Neural cell (in vitro differentiated cells): Measurements from ENCODE around the gene BTBD9. TPM values are rescaled to one million over a fixed set of nuclear protein-coding genes. Genes with fewer than 3 reads are reported as not detected.

Experiments used
- H2AFZ ChIP-seq: fragments of 200-600, 300-800 bp; sonication (generic), shearing (Covaris generic); 2 replicates; pipeline ENCODE4 v1.6.0; 2014; ENCODE audit warnings: low read depth, mild to moderate bottlenecking, antibody characterized with exemption, low read length, moderate library complexity
- H3F3A ChIP-seq: fragments of 200-600 bp; shearing (Covaris generic); 2 replicates; pipeline ENCODE4 v1.6.1; 2016; ENCODE audit warnings: mild to moderate bottlenecking, moderate library complexity, mixed read lengths, antibody characterized with exemption, low read length; ENCODE audit not compliant: insufficient read depth, poor library complexity, severe bottlenecking
- H3K27ac ChIP-seq: fragments of 200-600, 300-800 bp; sonication (generic), shearing (Covaris generic); 2 replicates; pipeline ENCODE4 v1.5.1; 2014; ENCODE audit warnings: mild to moderate bottlenecking, low read length, moderate library complexity
- H3K27me3 ChIP-seq: fragments of 300-800, 200-600 bp; sonication (generic), shearing (Covaris generic); 2 replicates; pipeline ENCODE4 v1.6.0; 2014; ENCODE audit warnings: mild to moderate bottlenecking, low read depth, low read length, moderate library complexity; ENCODE audit not compliant: insufficient read depth
- H3K36me3 ChIP-seq: fragments of 300-800, 200-600 bp; sonication (generic), shearing (Covaris generic); 2 replicates; pipeline ENCODE4 v1.5.1; 2014; ENCODE audit warnings: mild to moderate bottlenecking, antibody characterized with exemption, low read length, moderate library complexity; ENCODE audit not compliant: insufficient read depth
- H3K4me2 ChIP-seq: fragments of 300-800, 200-600 bp; sonication (generic), shearing (Covaris generic); 2 replicates; pipeline ENCODE4 v1.6.0; 2014; ENCODE audit warnings: mild to moderate bottlenecking, low read length
- H3K4me3 ChIP-seq: fragments of 300-800, 200-600 bp; sonication (generic), shearing (Covaris generic); 2 replicates; pipeline ENCODE4 v1.5.1; 2014; ENCODE audit warnings: mild to moderate bottlenecking, low read length, moderate library complexity
- H3K79me2 ChIP-seq: fragments of 200-600 bp; shearing (Covaris generic); replicated peaks from 2 replicates; pipeline ENCODE4 v1.6.0; 2014; ENCODE audit warnings: mild to moderate bottlenecking, low read length, moderate library complexity; ENCODE audit not compliant: insufficient read depth
- H3K9ac ChIP-seq: fragments of 300-800, 200-600 bp; sonication (generic), shearing (Covaris generic); 2 replicates; pipeline ENCODE4 v1.6.1; 2016; ENCODE audit warnings: mild to moderate bottlenecking, low read length, mixed read lengths
- H3K9me2 ChIP-seq: fragments of 200-600 bp; shearing (Covaris generic); 2 replicates; pipeline ENCODE4 v1.6.1; 2016; ENCODE audit warnings: mild to moderate bottlenecking, low read length, mixed read lengths; ENCODE audit not compliant: insufficient read depth
- H3K9me3 ChIP-seq: fragments of 200-600, 300-800 bp; sonication (generic), shearing (Covaris generic); 2 replicates; pipeline ENCODE4 v1.6.1; 2016; ENCODE audit warnings: mild to moderate bottlenecking, mixed run types, low read length, moderate library complexity, mixed read lengths
- H4K20me1 ChIP-seq: fragments of 200-600 bp; shearing (Covaris generic); 2 replicates; pipeline ENCODE4 v1.6.1; 2016; ENCODE audit warnings: mild to moderate bottlenecking, mixed run types; ENCODE audit not compliant: insufficient read depth
- CTCF ChIP-seq: fragments of 450-650 bp; IDR thresholded peaks from 2 replicates; pipeline ENCODE4 v1.5.1; 2014; ENCODE audit warnings: antibody characterized with exemption, mild to moderate bottlenecking, moderate library complexity; ENCODE audit not compliant: poor library complexity, severe bottlenecking
- EP300 ChIP-seq: fragments of 450-650 bp; conservative IDR thresholded peaks from 2 replicates; pipeline ENCODE4 v1.6.1; 2014; ENCODE audit warnings: antibody characterized with exemption, mild to moderate bottlenecking, moderate library complexity; ENCODE audit not compliant: poor library complexity, severe bottlenecking
- EZH2 ChIP-seq: fragments of 200-600, 300-800 bp; shearing (Covaris generic), sonication (generic); IDR thresholded peaks from 2 replicates; pipeline ENCODE4 v1.6.1; 2014; ENCODE audit warnings: antibody characterized with exemption, low read length, borderline replicate concordance, mild to moderate bottlenecking; ENCODE audit not compliant: insufficient read depth, poor library complexity, severe bottlenecking
- MXI1 ChIP-seq: fragments of 450-650 bp; conservative IDR thresholded peaks from 2 replicates; pipeline ENCODE4 v1.6.1; 2014; ENCODE audit warnings: antibody characterized with exemption, mild to moderate bottlenecking; ENCODE audit not compliant: poor library complexity, severe bottlenecking
- POLR2AphosphoS5 ChIP-seq: IDR thresholded peaks from 2 replicates; pipeline ENCODE4 v1.6.1; 2012
- RAD21 ChIP-seq: fragments of 450-650 bp; conservative IDR thresholded peaks from 2 replicates; pipeline ENCODE4 v1.6.1; 2014; ENCODE audit warnings: antibody characterized with exemption, mild to moderate bottlenecking, moderate library complexity
- REST ChIP-seq: IDR thresholded peaks from 2 replicates; pipeline ENCODE4 v1.6.1; 2012; ENCODE audit warnings: borderline replicate concordance
- SMC3 ChIP-seq: fragments of 450-650 bp; conservative IDR thresholded peaks from 2 replicates; pipeline ENCODE4 v1.6.1; 2014; ENCODE audit warnings: antibody characterized with exemption, mild to moderate bottlenecking, moderate library complexity; ENCODE audit not compliant: poor library complexity
- TAF1 ChIP-seq: IDR thresholded peaks from 2 replicates; pipeline ENCODE4 v1.6.1; 2012; ENCODE audit warnings: low read depth
- polyA plus RNA-seq: library from polyadenylated mRNA; depleted of rRNA; stranded (reverse); fragments of >200 nt; gene quantifications from 2 replicates; pipeline ENCODE4 v1.2.3, GENCODE V29; 2014

BTBD9 gene
- polyA plus RNA-seq, 1 donor from 2014 or later = 6.2 TPM

GRCh38 chr6:38450717-38451116, 189.0 kb downstream of the BTBD9 start:
- H4K20me1 ChIP-seq = no peaks in the 10 kb centered on the region
- no peak overlapping the region for H3K9ac ChIP-seq
- H3K27ac ChIP-seq = no peak overlapping the region
- no peaks in the 10 kb centered on the region for H3F3A ChIP-seq
- H3K4me3 ChIP-seq = no peak overlapping the region
- H3K9me3 ChIP-seq = peaks cover 5% of the 10 kb centered on the region
- H3K27me3 ChIP-seq = no peaks in the 10 kb centered on the region
- TF ChIP-seq POLR2AphosphoS5 (no peak), EZH2 (no peak), REST (no peak)
- no peak overlapping the region for H3K4me2 ChIP-seq
- H2AFZ ChIP-seq = no peak overlapping the region
- no peaks in the 10 kb centered on the region for H3K9me2 ChIP-seq
- H3K79me2 ChIP-seq = no peaks in the 10 kb centered on the region
- no peaks in the 10 kb centered on the region for H3K36me3 ChIP-seq

GRCh38 chr6:38445925-38446324, 193.8 kb downstream of the BTBD9 start:
- Histone ChIP-seq H3K4me2 (no peak overlapping the region), H3K4me3 (no peak overlapping the region), H4K20me1 (no peaks in the 10 kb centered on the region), H3K9me3 (peaks cover 5% of the 10 kb centered on the region), H3K9ac (no peak overlapping the region), H3K36me3 (no peaks in the 10 kb centered on the region), H2AFZ (no peak overlapping the region), H3K27ac (no peak overlapping the region), H3K27me3 (no peaks in the 10 kb centered on the region), H3F3A (no peaks in the 10 kb centered on the region), H3K9me2 (no peaks in the 10 kb centered on the region), H3K79me2 (no peaks in the 10 kb centered on the region)
- TF ChIP-seq EP300 = no peak
- TF ChIP-seq RAD21 = no peak
- no peak for TF ChIP-seq CTCF
- no peak for TF ChIP-seq REST
- no peak for TF ChIP-seq EZH2
- TF ChIP-seq POLR2AphosphoS5 = no peak
- no peak for TF ChIP-seq TAF1
- no peak for TF ChIP-seq MXI1
- TF ChIP-seq SMC3 = no peak
